NCI-H446 (cell line): ENCODE data around the gene SSTR5.

ENCODE experiments used
- DNase-seq, 2 experiments: peaks; one replicate each; lab custom pipeline; 2025; lab: John Stamatoyannopoulos, UW

The SSTR5 gene

GRCh38 chr16:1054660-1055556 lies 17.6 kb upstream of the SSTR5 start:
- peak in 1 of 2 experiments; percentile 20 for DNase-seq

- DNase-seq: no peak
Measured at GRCh38 chr16:1055557-1055924, 17.0 kb upstream of the SSTR5 start.

GRCh38 chr16:1056196-1056595 lies 16.4 kb upstream of the SSTR5 start:
- DNase-seq: no peak

- peak; percentile 3 to 39 for DNase-seq
Measured at GRCh38 chr16:1057252-1057932, 15.2 kb upstream of the SSTR5 start.

- no peak for DNase-seq
Measured at GRCh38 chr16:1058216-1058615, 14.3 kb upstream of the SSTR5 start.

- DNase-seq: no peak
Measured at GRCh38 chr16:1059310-1059709, 13.2 kb upstream of the SSTR5 start.

GRCh38 chr16:1060416-1061340 lies 11.9 kb upstream of the SSTR5 start:
- no peak for DNase-seq

- DNase-seq: no peak
Measured at GRCh38 chr16:1061769-1062505, 10.6 kb upstream of the SSTR5 start.

GRCh38 chr16:1062895-1063294 lies 9.7 kb upstream of the SSTR5 start:
- no peak for DNase-seq

- no peak for DNase-seq
Measured at GRCh38 chr16:1063728-1064127, 8.8 kb upstream of the SSTR5 start.

- no peak for DNase-seq
Measured at GRCh38 chr16:1065469-1066128, 6.9 kb upstream of the SSTR5 start.

GRCh38 chr16:1066584-1067172 lies 5.9 kb upstream of the SSTR5 start:
- no peak for DNase-seq

- DNase-seq: no peak
Measured at GRCh38 chr16:1067629-1068028, 4.9 kb upstream of the SSTR5 start.

- peak in 1 of 2 experiments; percentile 20 for DNase-seq
Measured at GRCh38 chr16:1068451-1068850, 4.1 kb upstream of the SSTR5 start.

GRCh38 chr16:1069154-1069553 lies 3.4 kb upstream of the SSTR5 start:
- no peak for DNase-seq

GRCh38 chr16:1070084-1070863 lies 2.3 kb upstream of the SSTR5 start:
- no peak for DNase-seq

GRCh38 chr16:1070864-1071408 lies 1.6 kb upstream of the SSTR5 start:
- DNase-seq: no peak

GRCh38 chr16:1071561-1072225 lies 854 bp upstream of the SSTR5 start:
- DNase-seq: no peak

GRCh38 chr16:1073262-1073558 lies 663 bp downstream of the SSTR5 start:
- no peak for DNase-seq
